Hypothalamus (tissue), 51 donors: Measurements from ENCODE around the gene XYLT1.

Experiments
- DNase-seq, 51 donors: peaks; one replicate each; lab custom pipeline; 2025; lab: John Stamatoyannopoulos, UW

Gene XYLT1

DNA sequence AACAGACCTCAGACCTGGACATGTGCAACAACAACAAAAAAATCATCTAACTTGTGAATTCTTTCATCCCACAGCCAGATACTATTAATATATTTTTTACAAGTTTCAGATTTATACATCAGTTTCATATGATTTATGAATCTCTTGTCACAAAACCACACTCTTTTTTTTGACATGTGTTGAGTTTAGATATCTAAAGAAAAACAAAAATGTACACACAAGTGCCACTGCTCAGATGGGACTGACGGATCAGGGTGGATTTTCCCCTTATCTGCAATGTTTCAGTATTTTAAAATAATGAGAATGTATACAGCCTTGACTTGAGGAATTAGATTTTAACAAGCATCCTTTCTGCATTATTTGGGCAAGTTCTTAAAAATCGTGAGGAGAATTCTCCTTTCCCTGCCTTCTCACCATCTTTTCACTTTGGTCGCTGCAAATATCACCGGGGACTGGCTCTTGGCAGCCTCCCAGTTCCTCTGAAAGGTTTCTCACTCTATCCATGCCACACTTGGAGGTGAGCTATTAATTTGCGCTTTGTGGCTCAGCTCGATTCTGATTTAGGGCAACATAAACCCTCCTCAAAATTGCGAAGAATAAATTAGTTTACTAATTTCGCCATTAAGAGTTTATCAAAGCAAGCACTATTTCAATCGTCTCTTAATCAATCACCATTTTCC lies 225.7 kb downstream of the XYLT1 start:
- peak in 1 of 51 donors; percentile 19 for DNase-seq

DNA sequence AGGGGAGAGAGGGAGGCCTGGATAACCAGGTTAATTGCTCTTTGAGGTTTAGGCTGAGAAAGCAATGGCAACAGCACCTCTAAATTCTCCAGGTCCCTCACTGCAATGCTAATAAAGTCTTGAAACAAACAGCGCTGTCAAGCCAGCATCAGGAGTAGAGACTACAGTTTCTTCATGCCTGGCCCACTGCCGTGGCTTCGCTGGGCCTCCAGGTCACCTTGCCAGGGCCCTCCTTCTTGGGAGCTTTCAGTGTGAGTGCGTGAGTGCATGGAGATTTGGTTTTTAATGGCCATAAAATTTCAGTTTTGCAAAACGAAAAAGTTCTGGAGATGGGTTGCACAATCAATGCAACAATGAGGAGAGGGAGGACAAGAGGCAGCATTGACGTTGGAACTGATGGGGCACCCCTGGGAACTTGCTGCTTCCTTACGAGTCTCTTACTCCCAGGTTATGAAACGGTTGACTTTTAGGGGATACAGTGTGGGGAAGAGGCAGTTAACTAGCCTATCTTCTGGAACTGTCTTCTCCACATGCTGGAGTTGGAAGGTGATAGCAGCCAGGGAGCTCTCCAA lies 229.4 kb downstream of the XYLT1 start:
- no peak for DNase-seq

DNA sequence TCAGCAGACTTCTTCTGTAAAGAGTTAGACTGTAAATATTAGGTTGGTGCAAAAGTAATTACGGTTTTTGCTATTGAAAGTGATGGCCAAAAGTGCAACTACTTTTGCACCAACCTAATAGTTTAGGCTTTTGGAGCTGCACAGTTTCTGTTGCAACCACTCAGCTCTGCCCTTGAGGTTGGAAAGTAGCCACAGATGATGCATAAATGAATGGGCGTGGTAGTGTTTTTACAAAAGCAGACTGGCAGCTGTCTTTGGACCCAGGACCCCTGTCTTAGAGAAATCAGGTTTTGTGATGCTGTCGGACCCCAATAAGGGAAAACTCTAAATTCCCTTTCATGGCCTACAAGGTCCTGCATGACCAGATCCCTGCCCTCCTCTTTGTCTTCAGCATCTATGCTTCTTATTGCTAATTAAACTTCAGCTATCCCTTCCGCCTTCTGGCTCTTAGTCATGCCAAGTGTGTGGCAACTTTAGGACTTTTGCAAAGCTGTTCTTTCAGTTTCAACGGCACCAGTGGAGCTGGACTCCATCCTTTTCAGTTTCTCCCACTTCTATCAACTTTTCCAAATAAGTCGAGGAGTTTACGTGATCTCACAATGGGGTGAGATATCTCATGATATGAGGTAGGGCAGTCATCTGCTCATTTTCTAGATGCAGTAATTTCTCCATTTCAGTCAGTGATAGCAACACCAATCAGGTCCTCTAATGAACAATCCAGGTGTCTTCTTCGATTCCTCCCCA lies 232.3 kb downstream of the XYLT1 start:
- no peak for DNase-seq

DNA sequence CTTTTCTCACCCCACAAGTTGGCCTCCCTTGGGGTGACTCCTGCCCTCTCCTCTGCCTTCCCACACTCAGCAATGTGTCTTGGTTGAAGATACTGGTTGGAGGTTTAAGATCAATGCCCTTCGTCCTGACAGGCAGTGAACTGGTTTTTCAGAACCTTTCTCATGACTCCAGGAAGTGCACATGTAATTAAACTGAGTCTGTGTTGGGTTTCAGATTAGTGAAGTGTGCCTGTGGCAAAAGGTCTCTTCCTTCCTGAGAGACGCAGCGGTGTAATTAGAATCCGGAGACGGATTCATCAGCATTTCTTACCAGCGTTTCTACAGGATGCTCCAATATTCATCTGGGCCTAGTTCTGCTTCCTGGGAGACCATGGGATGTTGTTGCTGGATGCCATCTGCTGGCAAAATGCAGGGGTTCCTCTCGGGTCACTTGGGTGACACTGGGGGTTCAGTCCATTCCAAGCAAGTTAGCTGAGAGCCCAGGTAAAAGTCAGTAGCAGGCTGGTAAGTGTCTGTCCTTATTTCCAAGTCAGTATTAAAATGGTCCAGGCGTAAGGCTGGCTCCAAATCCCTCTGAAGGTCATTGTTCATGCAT lies 233.3 kb downstream of the XYLT1 start:
- DNase-seq: peak in 3 of 51 donors; percentile 5 to 7 (median 6)

DNA sequence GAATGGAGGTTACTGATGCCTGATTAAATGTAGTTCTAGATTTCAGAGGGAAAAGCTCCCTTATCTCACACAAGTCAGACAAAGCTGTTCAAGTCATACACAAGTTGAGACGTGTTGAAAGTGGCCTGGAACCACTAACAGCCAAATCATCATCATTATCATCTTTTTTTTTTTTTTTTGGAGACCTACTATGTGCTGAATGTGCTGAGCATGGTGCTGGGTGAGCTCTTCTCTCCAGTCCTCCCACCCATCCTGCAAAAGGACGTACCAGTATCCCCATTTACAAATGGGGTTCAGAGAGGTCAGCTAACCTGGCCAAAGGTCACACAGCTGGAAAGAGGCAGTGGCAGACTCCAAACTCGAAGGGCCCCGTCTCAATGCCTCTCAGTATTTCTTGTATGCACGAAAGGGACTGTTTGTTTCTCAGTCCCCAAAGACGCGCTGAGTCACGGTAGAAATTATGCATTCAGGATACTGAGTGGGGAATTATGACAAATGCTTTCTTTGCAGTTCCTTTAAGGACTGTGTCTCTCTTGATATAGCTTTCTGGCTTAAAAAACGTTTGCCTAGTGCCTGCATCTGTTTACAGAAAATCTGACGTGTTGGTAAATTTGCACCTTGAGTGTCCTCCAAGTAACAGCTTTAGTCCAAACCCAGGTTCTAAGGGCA lies 235.5 kb downstream of the XYLT1 start:
- DNase-seq: no peak

DNA sequence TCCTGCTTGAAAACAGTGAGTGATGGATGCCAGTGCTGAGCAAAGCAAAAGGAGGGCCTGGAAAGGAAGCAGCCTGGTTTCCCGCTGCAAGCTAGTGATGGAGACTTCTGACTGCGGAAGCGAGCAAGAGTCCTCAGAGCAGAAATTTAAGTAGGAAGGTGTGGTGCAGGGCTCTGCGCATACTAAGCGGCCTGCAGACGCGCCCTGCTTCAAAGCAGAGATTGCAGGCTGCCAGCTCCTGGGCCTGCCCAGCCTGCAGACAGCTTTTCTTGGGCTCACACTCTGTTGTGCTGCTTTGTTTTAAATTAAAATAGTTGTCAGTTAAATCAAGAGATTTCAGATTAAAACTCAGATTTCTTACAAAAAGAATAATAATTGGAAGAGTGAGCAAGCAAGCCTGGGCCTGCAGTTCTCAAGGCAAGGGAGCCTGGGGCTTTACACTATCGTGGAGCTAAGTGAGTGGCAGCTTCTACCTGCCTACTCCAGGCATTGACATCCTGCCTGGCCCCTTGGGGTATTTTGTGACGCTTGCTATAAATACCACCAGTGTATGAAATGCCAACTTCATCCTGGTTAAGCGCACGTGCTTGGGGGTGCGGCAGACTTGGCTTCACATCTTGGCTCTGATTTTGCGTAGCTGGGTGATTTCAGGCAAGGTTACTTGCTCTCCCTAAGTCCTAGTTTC lies 237.3 kb downstream of the XYLT1 start:
- DNase-seq: no peak

DNA sequence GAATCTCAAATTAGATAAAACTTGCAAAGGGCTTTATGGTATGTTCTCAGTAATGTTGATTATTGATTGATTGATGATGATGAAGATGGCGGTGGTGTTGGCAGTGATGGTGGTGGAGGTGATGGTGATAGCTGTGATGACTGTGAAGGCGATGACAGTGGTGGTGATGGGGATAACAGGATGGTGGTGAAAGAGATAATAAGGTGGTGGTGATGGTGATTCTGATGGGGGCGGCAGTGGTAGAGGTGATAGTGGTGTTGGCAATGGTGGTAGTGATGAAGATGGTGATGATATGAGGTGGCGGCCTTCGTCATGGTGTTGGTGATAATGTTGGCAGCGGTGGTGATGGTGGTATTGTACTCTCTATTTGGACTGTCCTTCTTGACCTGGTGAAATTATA lies 238.3 kb downstream of the XYLT1 start:
- DNase-seq: no peak

DNA sequence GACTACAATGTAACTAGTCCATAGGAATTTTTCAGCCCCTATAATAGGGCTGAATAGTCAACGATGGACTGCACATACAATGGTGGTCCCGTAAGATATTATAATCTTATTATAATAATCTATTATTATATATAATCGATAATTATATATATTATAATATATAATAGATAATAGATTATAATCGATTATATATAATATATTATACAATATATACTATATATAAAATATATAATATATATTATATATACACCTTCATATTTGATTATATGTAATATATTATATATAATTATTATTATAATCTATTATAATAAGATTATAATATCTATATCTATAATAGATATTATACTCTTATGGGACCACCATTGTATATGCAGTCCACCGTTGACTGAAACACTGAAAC lies 238.8 kb downstream of the XYLT1 start:
- DNase-seq: no peak

DNA sequence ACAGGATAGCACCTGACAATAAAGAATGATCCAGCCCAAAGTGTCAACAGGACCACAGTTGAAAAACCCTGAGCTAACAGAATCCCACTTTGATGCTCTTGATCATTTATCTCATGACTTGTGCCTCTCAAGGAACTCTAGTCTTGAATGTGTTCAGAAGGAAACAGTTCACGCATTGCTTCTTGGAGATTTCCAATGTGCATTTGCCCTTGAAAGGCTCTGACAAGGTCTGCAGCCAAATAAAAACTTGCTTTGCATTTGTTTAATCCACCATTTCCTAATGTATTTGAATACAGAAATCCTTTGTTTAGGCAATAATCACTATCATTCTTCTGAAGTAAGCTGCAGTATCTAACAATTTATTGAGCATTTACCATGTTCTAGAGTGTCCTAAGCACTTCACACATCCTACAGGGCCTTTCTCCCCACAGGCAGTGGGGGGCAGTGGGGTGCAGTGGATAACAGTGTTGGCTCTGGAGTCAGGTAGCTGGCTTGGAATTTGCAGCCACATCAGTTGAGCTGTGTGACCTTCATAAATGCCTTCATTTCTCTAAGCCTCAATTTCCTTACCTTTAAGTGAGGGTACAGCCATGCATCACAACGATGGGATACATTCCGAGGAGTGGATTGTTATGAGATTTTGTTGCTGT lies 239.7 kb downstream of the XYLT1 start:
- no peak for DNase-seq

DNA sequence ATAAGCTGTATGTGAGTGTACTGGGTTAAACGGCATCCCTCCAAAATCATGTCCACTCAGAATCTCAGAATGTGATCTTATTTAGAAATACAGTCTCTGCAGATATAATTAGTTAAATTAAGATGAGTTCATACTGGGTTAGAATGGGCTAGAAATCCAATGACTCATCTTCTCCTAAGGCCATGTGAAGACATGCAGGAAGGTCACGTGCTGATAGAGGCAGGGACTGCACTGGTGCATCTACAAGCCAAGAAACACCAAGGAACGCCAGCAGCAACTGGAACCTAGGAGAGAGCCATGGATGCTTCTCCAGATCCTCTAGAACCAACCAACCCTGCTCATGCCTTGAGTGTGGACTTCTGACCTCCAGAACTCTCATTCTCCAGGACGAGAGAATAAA lies 241.0 kb downstream of the XYLT1 start:
- DNase-seq: no peak

DNA sequence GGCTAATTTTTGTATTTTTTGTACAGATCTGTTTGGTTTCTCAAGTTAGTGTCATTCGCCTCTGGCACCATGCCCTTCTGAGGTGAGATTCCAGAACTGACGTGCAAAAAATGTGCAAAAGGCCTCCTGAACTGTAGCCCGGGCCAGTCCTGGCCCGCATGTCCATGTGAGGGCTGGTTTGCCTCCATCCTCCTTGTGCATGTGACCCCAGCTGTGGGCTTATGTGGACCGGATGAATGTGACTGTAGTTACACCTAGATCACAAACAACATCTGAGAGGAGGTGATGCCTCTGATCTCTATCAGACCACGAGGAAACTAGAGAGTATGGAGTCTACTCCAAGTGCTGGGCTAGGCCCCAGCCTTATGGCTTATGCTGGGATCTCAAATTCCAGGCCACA lies 241.6 kb downstream of the XYLT1 start:
- DNase-seq: no peak

DNA sequence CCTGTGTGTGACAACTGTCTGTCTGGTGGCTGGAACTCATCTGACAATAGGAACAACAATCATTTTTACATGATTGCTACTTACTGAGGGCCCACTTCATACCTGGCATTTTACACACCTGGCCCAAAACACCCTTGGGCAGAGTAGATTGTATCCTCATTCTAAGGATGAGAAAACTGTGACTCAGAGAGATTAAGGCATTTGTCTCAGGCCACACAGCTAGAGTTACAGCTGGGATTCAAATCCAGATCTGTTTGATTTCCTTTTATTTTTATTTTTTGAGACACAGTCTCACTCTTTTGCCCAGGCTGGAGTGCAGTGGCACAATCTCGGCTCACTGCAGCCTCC lies 242.1 kb downstream of the XYLT1 start:
- no peak for DNase-seq

DNA sequence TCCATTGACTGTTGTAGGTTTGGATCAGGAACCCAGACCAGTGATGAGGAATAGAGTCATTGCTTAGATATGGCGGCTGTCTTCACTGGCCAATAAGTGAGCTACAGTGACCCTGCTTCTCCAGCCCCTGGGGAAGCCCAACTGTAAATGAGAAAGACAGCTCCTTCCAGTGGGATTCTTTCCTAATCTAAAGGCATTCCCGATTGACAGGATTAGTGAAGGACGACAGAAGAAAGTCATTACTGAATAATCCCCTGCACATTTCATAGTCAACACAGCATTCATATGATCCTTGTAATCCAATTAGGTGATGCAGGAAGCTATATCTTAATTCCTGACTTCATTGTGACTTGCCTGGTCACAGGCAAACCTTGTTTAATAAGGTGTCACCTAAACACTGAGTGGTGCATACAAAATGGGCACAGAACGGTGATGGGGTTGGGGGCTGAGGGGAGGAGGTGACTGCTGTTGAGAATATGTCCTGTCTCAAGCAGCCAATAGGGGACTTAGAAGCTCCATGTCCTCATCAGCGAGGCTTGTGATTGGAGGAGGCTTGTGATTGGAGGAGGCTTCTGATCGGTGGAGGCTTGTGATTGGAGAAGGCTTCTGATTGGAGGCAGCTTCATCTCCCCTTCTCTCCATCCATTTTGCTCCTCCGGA lies 242.6 kb downstream of the XYLT1 start:
- no peak for DNase-seq

DNA sequence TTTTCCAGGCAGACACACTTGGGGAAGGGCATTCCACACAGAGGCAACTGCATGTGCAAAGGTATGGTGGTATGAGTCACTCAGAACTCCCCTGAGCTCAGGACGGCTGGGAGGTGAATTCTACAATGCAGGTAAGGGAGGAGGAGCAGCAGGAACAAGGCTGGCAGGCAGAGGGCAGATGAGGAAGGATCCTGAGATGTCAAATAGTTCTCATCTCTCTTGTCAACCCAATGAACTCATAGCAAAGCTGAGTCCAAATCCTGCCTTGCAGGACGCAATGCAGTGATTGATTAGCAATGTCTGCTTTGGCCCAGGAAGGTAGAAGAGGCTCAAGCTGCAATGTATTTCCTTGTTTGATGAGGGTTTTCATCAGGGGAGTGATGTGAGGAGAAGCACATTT lies 243.5 kb downstream of the XYLT1 start:
- no peak for DNase-seq

DNA sequence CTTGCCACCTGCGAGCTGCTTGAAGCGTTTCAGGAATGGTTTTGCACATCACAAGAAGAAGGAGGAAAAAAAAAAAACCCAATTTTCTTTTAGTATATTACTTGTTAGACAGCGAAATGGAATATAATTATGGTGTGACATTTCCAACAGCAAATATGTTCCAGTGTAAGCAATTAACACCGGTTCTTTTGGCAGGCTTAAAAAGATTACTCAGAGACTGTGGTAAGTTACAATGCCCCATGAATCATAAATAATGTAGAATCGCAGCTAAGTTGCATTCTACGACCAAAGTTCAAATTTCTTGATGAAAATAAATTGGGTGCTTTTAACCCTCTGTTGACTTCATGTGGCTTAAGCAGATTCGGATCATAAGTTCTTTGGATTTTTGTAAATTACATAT lies 245.2 kb downstream of the XYLT1 start:
- DNase-seq: no peak

DNA sequence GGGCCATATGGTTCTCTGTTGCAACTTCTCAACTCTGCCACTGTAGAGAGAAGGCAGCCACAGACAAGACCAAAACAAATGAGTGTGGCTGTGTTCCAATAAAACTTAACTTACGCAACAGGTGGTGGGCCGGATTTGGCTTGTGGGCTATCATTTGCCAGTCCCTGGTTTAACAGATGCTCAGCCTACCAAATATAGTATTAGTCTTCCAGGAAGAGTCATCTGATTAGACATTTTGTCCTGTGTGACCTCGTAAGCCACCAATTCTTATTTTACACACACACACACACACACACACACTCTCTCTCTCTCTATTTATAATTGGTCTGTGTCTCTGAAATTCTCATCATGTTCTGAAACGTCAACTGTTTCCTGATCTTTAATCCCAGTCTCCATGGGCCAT lies 245.9 kb downstream of the XYLT1 start:
- peak in 16 of 51 donors; percentile 4 to 32 (median 13) for DNase-seq

DNA sequence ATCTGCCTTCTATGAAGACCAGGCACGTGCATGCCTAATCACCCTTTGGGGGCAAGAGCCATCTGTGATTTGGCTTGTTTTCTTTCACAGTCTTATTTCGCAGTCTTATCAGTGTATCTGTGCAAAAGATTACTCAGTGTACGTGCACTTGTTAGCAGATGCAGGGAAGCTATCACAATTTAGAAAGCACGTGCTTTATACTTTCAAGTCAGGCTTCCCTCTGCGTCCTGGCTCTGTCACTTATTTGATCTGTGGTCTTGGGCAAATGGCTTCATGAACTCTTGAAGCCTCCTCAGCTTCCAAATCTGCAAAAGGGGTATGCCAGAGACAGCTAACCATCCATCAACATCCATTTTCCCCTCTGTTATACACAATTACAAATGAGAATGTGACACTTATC lies 246.4 kb downstream of the XYLT1 start:
- DNase-seq: no peak

DNA sequence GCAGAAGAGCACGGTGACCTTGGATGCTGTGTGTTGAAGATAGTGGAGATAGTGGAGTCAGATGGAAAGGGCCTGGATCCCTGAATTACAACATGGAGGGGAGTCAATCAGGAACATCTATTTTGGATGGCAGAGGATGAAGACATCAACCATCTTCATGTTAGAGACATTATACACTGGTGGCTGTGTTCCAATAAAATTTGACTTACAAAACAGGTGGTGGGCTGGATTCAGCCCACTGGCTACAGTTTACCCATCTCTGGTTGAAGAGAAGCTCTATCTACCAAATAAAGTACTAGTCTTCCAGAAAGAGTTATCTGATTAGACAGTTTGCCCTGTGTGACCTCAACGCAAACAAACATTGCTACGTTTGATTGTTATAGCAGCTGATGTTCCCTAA lies 247.2 kb downstream of the XYLT1 start:
- DNase-seq: no peak

DNA sequence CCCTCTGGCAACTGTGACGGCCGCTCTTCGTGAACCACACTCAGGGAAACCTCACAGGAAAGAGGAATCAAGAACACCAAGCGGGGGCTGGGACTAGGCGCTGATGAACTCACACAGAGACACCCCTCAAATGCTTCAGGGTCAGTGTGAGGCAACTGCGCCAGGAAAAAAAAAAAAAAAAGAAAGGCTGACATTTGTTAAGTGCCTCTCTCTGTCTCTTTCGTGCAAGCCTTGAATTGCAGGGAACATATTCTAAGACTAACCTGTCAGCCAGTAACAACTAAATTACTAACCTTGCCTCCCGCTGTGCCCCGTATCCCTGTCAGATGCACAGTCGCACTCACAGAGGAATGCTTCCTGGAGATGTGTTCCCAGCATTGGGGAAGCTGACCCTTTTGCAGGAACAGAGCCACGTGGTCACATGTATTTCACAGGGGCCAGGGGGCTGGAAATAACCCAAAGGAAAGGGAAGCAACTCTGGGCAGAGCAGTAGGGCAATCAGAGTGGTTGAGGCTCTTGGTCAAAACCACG lies 247.8 kb downstream of the XYLT1 start:
- peak in 22 of 51 donors; percentile 8 to 60 (median 21) for DNase-seq
